Activated naive CD4-positive, alpha-beta T cell (primary cell): Measurements from ENCODE around the gene BRMS1L.
"Not testable (repeated sequence)": the region's sequence is repeated elsewhere in the genome, so short reads cannot be mapped to it uniquely, and the experiment has no call there.

Experiments used
- DNase-seq, 4 experiments: peaks; one replicate each; lab custom pipeline; 2025; lab: John Stamatoyannopoulos, UW

The BRMS1L gene, protein sequence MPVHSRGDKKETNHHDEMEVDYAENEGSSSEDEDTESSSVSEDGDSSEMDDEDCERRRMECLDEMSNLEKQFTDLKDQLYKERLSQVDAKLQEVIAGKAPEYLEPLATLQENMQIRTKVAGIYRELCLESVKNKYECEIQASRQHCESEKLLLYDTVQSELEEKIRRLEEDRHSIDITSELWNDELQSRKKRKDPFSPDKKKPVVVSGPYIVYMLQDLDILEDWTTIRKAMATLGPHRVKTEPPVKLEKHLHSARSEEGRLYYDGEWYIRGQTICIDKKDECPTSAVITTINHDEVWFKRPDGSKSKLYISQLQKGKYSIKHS

DNA sequence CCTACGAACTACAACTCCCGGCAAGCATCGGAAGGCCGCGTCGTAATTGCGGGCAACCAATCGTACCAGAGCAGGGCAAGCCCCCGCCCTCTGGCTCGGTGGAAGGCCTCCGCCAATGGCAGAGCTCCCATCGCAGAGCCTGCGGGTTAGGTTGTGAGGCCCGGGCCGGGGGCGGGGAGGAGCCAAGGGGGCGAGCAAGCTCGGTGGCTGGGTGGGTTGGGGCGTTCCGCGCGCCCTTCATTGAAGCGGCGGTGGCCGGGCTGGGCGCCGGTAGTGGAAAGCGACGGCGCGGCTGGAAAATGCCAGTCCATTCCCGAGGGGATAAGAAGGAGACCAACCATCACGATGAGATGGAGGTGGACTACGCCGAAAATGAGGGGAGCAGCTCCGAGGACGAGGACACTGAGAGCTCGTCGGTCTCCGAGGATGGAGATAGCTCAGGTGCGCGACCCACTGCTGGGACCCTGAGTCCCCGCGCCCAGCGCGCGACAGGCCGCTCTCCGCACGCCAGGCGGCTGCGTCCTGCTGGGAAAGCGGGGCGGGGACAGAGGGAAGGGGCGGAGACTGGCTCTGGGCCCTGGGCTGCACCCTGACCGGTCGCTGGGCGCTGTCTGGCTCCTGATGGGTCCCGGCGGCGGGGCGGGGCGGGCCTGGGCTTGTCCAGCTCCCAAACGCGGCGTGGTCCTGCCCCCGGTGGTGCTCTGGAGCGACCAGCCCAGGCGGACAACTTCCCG lies at the start of gene BRMS1L:
TSS of gene BRMS1L (plus strand) at position 121 of the 734 bp plus-strand sequence. CDS start at position 300, 179 bp downstream.
- DNase-seq: peak; percentile 77 to 96 (median 91)

DNA sequence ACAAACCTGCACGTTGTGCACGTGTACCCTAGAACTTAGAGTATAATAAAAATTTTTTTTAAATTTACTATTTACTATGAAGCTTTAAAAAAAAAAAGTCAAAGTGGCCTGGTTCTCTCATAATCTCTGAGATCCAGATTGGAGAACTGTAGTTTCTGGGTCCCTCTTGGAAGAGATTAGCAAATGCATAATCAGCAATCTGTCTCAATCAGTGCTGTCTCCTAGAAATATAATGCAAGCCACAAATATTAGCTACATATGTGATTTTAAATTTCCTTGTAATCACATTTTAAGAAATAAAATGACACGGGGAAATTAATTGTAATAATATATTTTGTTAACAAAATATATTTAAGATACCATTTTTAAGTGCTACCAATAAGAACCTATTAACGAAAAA lies 49.3 kb upstream of the BRMS1L start:
- no peak for DNase-seq

DNA sequence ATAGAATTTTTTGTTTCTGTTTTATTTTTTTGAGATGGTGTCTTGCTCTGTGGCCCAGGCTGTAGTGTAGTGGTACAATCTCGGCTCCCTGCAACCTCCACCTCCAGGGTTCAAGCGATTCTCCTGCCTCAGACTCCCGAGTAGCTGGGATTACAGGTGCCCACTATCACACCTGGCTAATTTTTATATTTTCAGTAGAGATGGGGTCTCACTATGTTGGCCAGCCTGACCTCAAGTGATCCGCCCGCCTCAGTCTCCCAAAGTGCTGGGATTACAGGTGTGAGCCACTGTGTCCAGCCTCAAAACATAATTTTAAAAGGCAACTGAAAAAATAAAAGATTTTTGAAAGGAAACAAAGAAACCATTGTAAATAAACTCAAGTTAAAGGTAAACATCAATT lies 48.6 kb upstream of the BRMS1L start:
- not testable (repeated sequence) for DNase-seq

DNA sequence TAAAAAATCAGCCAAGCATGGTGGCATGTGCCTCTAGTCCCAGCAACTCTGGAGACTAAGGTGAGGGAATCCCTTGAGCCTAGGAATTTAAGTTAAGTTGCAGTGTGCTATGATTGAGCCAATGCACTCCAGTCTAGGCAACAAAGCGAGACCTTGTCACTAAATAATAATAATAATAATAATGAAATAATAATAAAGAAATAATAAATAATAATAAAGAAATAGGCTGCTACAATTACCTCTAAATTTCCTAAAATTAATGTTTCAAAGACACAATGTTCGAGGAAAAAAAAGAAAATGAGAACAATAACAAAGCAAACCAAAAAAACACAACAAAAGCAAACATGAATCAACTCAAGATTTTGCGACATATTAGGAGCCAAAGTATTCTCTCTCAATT lies 46.8 kb upstream of the BRMS1L start:
- DNase-seq: no peak

DNA sequence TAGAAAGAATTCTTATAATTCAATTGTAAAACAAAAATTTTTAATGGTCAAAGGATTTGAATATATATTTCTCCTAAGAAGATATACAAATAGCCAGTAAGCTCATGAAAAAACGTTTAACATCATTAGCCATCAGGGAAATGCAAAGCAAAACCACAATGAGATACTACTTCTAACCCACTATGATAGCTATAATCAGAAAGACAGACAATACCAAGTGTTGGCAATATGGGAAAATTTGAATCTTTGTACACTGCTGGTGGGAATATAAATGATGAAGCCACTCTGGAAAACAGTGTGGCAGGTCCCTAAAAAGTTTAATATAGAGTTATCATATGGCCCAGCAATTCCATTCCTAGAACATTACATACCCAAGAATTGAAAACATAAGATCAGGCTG lies 42.4 kb upstream of the BRMS1L start:
- no peak for DNase-seq

DNA sequence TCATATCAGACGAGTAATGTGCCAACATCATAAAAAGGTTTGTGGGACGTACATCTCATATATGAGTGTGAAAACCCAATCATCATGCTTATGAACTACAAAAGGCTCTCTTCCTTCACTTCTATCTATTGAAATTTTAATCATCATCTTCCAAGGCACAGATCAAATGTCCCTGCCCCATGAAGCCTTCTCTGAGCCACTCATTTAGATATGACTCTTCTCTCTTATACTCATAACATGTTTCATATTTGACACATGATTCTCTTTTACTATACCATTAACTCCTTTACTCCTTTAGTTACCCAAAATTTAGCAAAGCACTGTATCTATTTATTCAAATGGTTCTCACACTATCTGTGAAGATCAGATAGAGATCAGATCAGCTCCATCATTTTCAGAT lies 39.3 kb upstream of the BRMS1L start:
- no peak for DNase-seq

DNA sequence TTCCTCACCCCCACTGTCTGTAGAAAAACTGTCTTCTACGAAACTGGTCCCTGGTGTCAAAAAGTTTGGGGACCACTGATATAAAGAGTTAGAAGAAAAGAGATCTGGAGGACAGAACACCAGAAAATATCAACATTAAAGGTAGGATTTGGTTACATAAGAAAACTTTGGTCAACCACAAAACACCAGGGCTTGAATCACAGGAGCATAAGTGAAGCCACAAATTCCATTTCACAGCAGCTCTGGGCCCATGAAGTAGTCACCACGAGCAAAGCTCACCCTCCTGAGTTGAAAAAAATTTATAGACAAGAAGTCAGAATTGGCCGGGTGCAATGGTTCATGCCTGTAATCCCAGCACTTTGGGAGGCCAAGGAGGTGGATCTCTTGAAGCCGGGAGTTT lies 36.5 kb upstream of the BRMS1L start:
- no peak for DNase-seq

DNA sequence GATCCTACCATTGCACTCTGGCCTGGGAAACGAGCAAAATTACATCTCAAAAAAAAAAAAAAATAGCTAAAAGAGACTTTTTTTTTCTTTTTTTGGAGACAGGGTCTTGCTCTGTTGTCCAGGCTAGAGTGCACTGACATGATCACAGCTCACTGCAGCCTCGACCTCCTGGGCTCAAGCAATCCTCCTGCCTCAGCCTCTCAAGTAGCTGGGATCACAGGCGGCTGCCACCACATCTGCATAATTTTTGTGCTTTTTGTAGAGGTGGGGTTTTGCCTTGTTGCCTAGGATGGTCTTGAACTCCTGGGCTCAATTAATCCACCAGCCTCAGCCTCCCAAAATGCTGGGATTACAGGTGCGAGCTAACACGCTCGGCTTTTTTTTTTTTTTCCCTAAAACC lies 28.3 kb upstream of the BRMS1L start:
- no peak for DNase-seq

DNA sequence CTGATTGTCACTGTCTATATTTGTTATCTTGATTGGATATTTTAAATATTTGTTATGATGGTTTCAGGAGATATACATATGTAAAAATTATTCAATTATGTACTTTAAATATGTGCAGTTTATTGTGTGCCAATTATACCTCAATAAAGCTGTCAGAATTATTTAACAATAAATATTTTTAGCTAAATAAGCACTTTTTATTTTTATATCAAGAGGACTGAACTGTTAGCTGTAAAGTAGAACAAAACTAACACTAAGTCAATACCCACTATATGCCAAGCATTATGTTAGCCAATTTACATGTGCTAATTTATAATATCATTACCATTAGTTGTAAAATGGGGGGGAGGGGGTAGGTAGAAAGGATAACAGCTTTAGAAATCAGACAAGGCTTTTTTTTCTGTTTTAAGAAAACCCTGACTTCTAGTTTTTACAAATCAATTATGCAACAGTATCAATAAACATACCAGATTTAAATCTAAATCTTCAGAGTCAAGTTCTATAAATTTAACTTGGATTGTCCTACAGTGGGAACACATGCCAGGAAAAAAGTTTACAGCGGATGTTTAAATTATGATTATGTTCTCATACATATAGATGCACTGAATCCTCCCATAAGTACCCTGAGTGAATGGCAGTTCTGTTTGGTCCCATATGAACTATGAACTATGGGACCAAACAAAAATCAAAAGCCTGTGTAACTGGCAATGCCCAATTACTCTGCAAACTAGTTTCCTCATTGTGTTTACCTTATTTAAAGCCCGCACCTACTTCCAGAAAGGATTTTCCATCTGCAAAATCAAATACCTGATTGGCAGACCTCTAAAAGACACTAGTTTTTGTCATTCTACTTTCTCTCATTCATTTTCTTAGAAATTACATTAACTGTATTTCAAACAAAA lies 19.9 kb upstream of the BRMS1L start:
- no peak for DNase-seq

DNA sequence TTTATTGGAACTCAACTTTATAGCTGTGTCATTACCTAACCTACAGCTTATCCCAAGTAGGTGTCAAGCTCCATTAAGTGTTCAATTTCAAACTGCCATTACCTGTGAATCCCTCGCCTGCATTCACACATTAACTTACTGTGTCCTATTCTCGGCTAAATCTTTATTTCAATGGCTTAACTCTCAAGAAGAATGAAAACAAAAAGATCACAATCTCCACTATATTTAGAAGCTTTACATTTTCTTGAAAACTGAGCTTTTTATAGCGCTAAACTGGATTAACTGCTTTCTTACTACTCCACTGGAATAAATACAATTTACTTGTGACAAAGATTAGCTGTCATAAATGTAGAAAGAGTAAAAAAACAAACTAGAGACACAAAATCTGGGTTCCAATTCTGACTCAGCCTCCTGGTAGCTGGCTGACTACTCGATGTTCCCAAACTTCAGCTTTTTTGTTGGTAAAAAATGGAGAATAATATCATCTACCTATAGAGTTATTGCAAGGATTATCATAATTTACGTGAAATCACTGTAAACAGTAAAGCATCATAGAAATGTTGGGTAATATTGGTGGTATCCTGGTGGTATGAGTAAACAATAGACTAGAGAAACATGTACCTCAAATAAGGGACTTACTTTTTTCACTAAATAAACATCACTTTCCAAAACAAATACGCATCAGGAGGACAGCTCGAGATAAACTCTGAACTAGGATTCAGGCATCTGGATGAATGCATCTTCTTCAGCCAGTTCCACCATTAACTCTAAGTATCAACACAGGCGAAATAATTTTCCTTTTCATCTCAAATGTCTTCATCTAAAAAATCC lies 18.8 kb upstream of the BRMS1L start:
- DNase-seq: no peak

DNA sequence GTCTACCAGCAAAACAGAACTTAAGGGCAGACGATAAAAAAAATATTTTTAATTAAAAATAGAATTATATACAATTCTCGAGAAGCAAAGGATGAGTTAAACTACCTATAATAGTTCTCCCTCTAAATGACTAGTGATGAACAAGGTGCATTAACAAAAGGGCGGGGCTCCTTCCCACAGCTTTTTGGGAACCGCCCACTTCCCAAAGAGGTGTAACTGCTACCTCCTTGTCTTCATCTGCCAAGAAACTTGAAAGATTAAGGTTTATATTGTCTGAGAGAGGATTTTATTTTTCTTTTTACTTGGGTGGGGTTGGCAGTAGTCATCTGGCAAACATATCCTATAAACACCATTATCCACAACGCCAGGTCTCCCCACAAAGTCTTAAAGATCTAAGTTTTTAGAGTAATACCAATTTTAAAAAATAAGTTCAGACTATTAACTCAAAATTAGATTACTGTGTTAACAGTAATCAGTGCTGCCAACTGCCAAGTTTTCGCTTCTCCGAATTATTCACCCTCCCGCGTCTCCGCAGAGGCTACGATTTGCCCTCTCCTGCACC lies 18.0 kb upstream of the BRMS1L start:
- no peak for DNase-seq

DNA sequence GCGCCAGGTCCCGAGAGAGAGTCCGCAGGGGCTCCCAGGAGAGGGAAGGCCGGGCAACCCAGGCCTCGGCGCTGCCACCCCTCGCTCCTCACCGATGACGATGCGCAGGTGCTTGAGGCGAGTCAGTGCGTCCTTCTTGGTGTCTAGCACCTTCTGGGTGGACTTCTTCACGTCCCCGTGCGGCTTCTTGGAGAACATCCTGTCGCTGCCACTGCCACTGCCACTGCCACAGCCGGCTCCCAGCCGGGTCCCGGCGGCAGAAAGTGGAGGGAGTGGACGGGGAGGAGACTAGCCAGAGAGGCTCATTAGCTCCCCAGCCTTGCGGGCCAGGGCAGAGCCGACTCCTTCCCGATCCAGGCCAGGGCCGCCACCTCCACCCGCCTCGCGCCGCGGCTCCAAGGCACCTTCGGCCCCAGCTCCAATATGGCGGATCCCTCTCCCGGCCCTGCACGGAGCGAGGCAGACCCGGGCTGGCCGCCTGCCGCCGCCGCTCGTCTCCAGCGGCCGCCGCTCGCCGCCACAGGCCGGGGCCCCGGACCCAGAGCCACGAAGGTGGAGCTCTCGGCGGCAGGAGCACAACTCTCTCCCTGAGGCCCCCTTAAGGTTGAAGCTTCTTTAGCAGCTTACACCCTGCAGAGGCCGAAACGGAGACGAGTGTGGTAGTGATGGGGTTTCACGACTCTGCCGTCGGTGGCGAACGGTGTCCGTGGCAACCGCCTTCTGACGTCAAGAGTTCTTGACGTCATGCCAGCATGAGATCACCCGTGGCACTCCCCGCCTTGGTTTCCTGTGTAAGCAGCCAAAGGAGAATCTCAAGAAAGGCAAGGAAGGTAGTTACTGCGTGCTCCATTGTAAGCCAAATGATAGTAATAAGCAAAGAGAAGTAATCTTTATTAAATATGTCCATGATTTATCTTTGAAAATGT lies 17.2 kb upstream of the BRMS1L start, which contains the start of gene RALGAPA1:
TSS of gene RALGAPA1 (minus strand) at position 658 of the 926 bp plus-strand sequence. CDS start at position 198, 460 bp downstream.
- DNase-seq: peak; percentile 67 to 86 (median 79)

DNA sequence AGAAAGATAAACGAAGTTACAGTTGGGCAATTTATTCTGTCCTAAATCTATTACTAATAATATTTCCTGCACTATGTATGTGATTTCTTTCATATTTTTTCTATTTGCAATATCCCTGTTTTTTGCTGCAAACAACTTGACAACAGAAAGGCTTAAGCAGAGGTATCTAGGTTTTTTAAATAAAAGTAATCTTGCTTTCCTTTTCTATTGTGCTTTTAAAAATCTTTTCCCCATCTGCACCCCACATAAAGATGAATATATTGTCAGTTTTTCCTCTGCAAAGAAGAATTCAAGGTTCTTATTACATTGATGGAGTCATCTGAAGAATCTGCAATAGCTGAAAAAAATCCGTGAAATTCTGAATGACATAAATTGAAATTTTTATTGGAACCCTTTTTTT lies 16.5 kb upstream of the BRMS1L start:
- DNase-seq: no peak

DNA sequence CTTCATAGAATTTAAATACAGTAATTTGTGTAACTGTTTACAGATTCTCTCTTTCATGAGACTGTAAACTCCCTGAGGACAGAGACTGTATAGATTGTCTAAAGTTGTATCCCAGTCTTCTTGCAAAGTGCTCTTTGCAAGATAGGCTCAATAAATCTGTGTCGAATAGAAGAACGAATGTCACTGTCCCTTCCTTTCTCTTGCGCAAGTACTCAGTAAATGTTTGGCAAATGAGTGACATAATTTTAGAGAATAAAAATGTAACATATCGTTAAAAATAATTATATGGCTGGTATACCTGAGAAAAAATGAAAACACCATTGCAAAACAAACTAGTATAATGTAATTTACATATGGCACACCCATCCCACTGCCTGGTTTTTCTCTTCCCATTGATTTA lies 15.2 kb upstream of the BRMS1L start:
- no peak for DNase-seq

DNA sequence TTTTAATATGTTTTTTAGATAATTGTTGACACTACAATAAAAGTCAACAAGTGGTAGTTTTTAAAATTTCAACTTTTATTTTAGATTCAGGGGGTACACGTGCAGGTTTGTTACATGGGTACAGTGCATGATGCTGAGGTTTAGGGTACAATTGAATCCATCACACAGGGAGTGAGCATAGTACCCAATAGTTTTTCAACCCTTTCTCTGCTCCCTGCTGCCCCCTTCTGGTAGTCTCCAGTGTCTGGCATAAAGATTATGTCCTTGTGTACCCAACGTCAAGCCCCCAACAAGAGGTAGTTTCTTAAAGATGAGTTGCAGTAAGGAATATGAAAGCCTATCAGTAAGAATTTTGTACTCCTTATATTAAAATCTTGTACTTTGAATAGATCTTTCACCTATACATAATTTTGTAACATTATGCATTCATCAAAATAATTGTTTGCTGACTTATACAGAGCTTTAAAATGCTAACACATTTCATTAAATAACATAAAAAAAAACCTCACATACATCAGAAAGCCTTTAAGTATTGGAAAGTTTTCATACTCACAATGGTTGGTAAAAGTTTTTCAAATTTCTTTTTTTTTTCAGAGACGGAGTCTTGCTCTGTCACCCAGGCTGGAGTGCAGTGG lies 11.7 kb upstream of the BRMS1L start:
- DNase-seq: peak; percentile 34 to 66 (median 55)

DNA sequence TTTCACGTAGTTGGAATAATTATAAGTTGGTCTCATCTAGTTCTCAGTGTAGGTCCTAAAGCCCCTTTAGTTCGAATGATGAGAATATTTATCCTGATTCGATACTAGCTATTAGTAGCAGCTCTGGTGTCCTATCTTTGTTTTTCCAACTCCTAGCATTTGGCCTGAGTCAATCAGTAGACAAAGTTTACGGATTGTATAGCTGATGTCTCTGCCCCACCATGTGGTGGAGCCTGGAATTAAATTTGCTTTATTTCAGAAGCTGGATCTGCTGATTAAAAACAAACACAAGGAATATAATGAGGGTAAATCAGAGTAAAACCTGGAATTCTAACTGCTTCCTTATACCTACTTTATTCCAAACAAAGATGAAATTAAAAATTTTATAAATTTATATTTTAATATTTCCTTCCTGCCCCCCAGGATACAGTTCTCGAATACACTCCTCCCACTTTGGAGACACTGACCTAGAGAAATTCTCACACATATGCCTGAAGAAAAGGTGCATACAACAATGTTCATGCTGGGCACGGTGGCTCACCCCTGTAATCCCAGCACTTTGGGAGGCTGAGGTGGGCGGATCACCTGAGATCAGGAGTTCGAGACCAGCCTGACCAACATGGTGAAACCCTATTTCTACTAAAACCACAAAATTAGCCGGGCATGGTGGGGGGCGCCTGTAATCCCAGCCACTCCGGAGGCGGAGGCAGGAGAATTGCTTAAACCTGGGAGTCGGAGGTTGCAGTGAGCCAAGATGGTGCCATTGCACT lies 7.6 kb upstream of the BRMS1L start:
- DNase-seq: no peak

DNA sequence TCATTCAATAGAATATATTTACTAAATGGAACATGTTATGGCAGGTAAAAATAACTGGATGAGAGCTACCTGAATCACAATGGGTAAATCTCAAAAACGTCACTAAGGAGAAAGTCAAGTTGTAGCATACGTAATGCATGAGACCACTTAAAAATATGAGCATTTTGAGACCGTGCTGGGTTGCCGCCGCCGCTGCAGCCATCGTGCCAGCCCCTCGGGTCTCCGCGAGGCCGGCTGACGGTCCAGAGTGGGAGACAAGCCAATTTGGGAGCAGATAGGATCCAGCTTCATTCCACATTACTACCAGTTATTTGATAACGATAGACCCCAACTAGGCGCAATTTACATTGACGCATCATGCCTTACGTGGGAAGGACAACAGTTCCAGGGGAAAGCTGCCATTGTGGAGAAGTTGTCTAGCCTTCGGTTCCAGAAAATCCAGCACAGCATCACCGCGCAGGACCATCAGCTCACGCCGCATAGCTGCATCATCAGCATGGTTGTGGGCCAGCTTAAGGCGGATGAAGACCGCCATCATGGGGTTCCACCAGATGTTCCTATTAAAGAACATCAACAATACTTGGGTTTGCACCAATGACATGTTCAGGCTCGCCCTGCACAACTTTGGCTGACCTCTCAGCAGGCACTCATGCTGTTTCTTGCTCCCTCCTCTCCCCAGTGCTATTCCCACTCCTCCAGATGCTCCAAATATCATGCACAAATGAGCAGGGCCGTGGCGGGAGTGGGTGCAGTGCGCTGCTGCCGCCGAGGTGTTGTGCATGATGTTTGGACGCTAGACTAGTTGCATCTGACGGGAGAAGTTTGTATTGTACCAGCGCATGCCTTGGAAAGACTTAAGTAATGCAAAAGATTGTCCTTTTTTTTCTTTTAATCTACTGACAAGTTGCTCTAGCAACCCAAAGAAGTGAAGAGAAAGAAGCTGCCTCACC lies 6.3 kb upstream of the BRMS1L start:
- no peak for DNase-seq
